H4 (cell line): ENCODE results near the gene FLRT2. TPM values are rescaled to one million over a fixed set of nuclear protein-coding genes. Genes with fewer than 3 reads are reported as not detected.

Experiments
- DNase-seq: peaks from one replicate; pipeline ENCODE4 v3.0.0-alpha.2; 2015; ENCODE audit warnings: low spot score
- total RNA-seq: library from RNA; depleted of rRNA; stranded (reverse); fragments of >200 nt; shearing (Covaris generic); gene quantifications from 2 replicates; pipeline ENCODE4 v1.2.3, GENCODE V29; 2014

The FLRT2 gene
- total RNA-seq, 1 experiment from 2014 or later = 13.7 TPM

DNA sequence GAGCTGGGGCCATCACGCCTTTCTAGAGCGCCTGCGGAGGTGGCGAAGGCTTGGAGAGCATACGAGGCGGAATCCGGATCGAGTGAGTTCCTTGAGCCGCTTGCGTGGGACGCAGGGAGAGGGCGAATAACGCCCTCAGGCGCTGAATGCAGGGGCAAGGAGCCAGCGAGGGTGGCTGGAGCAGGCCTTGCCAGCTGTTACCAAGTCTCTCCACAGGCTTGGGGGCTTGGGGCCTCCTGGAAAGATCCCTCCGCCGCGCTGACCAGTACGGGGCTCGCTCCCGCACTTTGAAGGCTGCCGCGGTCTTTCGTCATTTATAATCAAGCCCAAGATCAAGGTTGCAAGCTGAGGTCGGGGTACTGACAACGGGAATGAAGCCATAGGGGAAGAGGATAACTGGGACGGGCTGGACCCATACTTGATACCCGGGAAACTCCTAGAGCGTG is 1.2 kb downstream of the FLRT2 start:
- peak; percentile 70 for DNase-seq

- peak; percentile 79 for DNase-seq
Observed at GRCh38 chr14:85531587-85532373, 1.8 kb downstream of the FLRT2 start.

GRCh38 chr14:85532374-85533022 is 2.6 kb downstream of the FLRT2 start:
- DNase-seq = no peak

- peak; percentile 86 for DNase-seq
Observed at GRCh38 chr14:85533023-85533860, 3.3 kb downstream of the FLRT2 start.

DNA sequence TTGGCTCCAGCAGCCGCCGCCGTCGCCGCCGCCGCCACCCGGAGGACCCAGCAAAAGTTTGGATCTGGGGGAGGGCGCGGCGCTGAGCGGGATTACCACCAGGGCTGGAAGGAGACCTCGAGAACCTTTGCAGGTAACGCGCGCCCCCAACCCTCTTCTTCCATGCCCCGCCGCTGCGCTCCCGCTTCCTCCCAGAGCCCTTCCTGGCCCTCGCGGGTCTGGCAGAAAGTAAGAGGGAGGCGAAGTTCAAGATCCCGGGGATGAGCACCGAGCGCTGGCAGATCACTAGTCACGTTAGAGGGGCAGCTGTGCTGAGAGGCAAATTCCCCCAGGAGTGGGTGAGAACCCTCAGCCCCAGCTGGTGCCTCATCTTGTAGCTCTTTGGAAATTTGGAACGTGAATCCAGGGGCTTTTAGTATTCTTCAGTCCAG is 3.9 kb downstream of the FLRT2 start:
- DNase-seq = no peak

DNA sequence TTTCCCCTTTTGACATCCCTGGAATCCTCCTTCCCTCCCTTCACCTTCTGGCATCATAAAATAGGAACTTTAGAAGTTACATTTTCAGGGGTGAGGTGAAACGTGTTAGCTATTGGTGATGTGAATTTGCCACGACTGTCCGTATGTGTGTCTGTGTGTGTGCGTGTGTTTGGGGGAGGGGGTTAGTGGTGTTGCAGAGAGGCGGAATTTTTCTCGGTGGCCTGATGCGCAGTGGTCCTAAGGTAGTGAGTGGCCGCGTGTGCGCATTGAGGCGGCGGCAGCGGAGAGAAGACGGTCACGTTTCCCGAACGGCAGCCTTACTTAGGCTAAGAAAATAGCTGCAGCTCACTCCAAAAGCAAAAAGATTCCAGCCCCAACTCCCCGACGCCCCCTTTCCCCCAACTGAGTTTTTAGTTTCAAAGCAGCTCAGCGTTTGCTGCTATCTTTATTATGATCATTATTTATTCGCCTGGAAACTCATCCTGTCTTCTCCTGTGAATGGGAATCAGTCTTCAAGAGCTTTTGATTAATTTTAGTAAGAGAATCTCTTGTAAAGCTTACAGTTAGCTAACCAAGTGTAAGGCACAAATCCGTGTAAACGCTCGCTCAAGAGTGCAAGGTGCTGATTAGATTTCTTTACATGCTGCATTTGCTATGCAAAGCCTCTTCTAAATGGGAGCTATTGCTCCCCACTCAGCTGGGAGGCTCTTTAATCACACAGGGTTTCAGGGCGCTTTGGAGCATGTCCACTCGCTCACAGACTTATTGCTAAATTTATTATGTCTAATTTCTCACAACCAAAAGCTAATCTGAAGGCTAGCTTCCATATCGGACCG is 4.7 kb downstream of the FLRT2 start:
- no peak for DNase-seq

- no peak for DNase-seq
Observed at GRCh38 chr14:85535321-85535720, 5.4 kb downstream of the FLRT2 start.

DNA sequence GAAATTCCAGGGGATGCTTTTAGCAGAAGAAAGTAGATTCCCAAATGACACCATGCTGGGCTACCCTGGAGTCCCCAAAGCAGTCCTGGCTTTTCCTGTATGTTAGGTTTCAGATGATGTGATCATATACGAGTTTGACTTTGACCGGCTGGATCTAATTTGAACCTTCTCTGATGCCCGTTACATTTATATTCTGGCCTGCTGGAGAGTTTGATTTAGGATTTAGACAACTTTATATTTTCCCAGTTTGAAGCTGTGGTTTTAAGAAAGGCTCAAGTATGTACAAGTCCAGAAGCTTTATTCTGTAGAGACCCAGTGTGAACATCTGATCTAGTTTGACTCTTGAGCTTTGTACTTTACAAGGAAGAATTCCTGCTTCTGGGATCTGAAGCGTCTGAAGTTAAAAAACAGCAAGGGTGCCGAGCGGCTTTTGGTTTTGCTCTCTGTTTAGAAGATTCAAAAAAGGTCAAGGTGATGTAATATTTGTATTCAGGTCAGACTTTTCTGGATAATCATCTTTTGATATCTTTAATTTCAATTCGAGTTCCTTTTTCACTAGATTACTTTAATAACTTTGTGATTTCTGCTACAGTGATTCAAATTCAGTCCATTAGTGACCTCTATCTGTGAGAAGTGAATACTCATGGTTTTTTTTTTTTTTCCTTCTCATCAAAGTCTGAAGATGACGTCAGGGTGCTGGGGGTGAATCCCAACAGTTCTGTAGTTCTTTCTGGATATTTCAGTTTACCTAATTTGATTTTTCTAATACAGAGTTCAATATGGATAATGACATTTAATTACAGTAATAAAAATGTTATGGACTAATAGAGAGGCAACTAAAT is 6.3 kb downstream of the FLRT2 start:
- DNase-seq = peak; percentile 52

DNA sequence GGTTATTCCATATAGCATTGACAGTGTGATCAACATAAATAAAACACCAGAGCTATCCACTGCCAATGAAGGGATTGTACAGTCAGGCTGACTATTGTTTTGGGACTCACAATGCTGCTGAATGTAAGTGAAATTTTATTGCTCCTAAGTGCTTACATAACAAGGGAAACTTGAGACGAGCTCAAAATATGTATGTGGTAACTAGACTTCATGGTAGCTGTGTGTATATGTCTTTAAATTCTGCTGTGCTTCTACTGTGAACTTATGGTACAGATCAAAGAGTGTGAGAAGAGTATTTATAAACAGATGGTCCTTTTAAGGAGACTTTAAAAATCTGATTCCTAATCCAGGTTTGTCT is 6.9 kb downstream of the FLRT2 start:
- peak; percentile 39 for DNase-seq

DNA sequence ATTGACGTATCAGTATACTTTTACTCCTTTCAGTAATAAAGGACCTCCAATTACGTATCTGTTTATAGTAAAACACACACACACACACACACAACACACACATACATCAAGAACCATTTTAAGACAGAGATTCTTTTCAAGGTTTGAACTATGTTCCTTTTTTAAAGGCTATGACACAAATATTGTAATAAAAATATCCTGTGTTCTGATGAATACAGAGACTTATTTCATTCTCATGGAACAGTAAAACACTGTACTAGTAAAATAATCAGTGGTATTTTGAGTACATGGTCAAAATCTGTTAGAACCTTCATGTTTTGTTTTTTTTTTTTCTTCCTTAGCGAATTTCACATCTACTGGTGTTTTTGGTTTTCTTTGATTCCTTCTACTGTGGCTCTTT is 7.6 kb downstream of the FLRT2 start:
- no peak for DNase-seq

DNA sequence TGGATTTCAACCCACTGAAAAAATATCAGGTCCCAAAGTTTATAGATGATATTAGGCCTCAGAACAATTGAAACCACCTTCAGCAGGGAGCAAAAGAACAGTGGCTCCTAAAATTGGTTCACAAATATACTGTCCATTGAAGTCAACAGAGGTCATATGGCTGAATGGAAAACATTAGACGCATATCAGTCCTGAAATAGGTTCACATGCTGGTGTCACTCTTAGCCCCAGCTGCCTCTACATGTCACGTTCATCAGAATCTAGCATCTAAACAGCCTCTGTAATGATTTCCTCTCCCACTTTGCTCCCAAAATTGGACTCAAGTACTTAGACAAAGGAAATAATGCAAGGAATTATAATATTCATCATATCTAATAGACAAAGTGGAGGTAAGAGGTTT is 8.7 kb downstream of the FLRT2 start:
- no peak for DNase-seq

- DNase-seq = no peak
Observed at GRCh38 chr14:85539510-85539909, 9.6 kb downstream of the FLRT2 start.

DNA sequence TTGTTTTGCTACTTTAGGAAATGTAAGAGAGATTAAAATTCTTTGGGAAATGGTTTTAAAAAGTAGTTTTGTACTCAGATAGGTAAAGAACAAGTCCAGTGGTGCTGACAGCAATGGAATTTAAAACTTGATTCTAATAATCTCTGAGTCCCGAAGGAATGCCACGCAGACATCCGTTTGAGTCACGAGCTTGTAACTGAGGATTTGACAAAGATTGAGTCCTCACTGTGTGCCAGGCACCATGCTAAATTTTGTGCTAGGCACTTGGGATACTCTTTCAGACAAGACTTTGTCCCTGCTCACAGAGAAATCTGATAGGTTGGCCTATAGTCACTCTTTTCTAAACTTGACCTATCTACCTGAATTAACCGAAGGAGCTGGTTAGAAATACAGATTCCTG is 12.7 kb downstream of the FLRT2 start:
- no peak for DNase-seq

DNA sequence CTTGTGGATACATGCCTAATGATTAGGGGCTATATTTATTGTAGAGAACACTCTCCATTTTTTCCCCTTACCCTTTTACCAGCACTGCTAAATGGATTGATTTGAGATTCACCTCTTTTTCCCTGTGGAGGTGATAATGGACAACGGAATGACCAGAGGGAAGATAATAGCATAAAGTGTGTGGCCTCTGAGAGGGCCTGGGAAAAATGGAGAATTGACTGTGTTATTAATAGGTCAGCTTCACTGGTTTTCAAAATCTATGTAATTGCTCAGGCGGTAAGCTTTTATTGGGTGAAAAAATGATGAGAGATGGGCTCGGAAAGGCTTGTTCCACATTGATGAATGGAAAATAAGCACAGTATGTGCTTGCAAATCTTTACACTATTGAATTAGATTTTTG is 15.8 kb downstream of the FLRT2 start:
- no peak for DNase-seq

- no peak for DNase-seq
Observed at GRCh38 chr14:85546390-85546789, 16.4 kb downstream of the FLRT2 start.

DNA sequence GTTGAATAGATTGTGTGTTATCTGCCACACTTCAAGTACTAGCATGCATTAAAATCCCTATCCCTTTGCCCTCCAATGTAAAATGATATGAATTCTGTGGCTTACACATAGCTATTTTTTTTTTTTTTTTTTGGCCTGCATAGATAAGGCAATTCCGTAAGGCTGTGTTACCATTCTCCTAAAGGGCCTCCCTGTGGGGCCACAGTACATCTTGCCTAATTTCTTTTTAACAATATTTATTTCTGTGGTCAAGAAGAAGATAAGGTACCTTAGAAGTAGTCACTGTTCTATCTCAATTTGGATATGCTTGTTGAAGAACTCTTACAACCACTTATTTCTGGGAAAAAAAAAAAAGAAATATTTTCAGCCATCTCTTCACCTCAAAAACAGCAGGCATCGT is 19.8 kb downstream of the FLRT2 start:
- no peak for DNase-seq

- no peak for DNase-seq
Observed at GRCh38 chr14:85554106-85554505, 24.2 kb downstream of the FLRT2 start.

DNA sequence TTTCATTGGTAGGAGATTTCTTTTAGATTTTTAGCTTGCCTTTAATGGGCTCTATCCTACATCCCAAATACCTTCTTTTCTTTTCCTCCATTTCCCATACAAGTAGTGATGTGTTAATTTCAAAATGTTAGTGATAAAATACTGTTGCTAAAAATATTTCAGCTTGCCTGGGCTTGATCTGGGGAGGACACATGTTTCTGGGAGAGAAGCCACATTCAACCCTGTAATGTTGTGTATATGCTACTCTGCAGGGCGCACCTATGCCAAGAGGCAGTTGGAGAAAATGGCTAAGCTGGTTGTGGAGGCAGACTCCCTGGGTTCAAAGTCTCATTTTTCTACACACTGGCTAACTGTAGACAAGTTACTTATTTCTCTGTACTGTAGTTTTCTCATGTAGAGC is 26.3 kb downstream of the FLRT2 start:
- DNase-seq = no peak

DNA sequence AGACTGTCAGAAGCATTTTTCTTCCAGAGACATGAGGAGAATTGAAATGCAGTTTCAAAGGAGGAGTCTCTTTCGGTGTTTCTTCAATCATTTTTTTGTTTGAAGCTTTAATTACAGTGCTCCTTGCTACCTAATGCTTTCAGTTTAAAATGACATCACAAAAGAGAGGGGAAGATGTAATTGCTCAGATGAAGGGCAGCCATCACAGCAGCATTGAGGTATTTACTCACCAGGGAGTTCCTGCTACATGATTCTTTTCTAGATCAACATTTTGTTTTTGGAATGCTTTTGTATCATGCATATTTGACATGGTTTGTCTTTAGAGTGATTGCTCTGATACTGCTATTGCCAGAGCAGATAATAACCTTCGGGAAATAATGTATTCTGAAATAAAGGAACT is 28.6 kb downstream of the FLRT2 start:
- DNase-seq = no peak

- no peak for DNase-seq
Observed at GRCh38 chr14:85562630-85563029, 32.7 kb downstream of the FLRT2 start.
